Neural crest cell (in vitro differentiated cells): ENCODE data around the gene LRRC56. TPM values are rescaled to one million over a fixed set of nuclear protein-coding genes. Genes with fewer than 3 reads are reported as not detected.

Experiments used
- DNase-seq: peaks from one replicate; pipeline ENCODE4 v3.0.0; 2021; ENCODE audit warnings: low read depth, mixed read lengths, low spot score
- H3K27ac Mint-ChIP-seq: one replicate; pipeline ENCODE4 v1.8.0; 2021; ENCODE audit warnings: mild to moderate bottlenecking, mixed read lengths; ENCODE audit not compliant: unreplicated experiment
- H3K27me3 Mint-ChIP-seq: 2 replicates; pipeline ENCODE4 v1.8.0; 2021; ENCODE audit warnings: low read depth, mild to moderate bottlenecking, mixed read lengths
- H3K36me3 Mint-ChIP-seq: 2 replicates; pipeline ENCODE4 v1.8.0; 2021; ENCODE audit warnings: low read depth, mild to moderate bottlenecking, mixed read lengths
- H3K4me1 Mint-ChIP-seq: 2 replicates; pipeline ENCODE4 v1.8.0; 2021; ENCODE audit warnings: mixed read lengths
- H3K4me3 Mint-ChIP-seq: one replicate; pipeline ENCODE4 v1.8.0; 2021; ENCODE audit warnings: mild to moderate bottlenecking, mixed read lengths
- H3K9me3 Mint-ChIP-seq: 2 replicates; pipeline ENCODE4 v1.8.0; 2021; ENCODE audit warnings: mixed read lengths
- CTCF ChIP-seq: fragments of 200-600 bp; sonication (generic); conservative IDR thresholded peaks from 2 replicates; pipeline ENCODE4 v1.5.0; 2021; ENCODE audit warnings: antibody characterized with exemption, mild to moderate bottlenecking
- total RNA-seq: library from RNA; stranded (reverse); gene quantifications from 2 replicates; pipeline ENCODE4 v1.2.1, GENCODE V29; 2021

The LRRC56 gene
- total RNA-seq, 1 donor from 2014 or later = 2.1 TPM

- peaks cover 25% of the 10 kb centered on the region for H3K27me3 Mint-ChIP-seq
- peak overlapping the region; percentile 91 for H3K4me3 Mint-ChIP-seq
- no peak overlapping the region for H3K27ac Mint-ChIP-seq
- TF ChIP-seq CTCF = no peak
- no peak for DNase-seq
- H3K36me3 Mint-ChIP-seq = no peaks in the 10 kb centered on the region
- peaks cover 27% of the 10 kb centered on the region for H3K4me1 Mint-ChIP-seq
- no peaks in the 10 kb centered on the region for H3K9me3 Mint-ChIP-seq
Measured at GRCh38 chr11:578276-579035, 41.1 kb downstream of the LRRC56 start.

GRCh38 chr11:579830-580601, 42.7 kb downstream of the LRRC56 start:
- no peak overlapping the region for H3K27ac Mint-ChIP-seq
- peak overlapping the region; percentile 67 for H3K4me3 Mint-ChIP-seq
- H3K9me3 Mint-ChIP-seq = no peaks in the 10 kb centered on the region
- H3K36me3 Mint-ChIP-seq = no peaks in the 10 kb centered on the region
- H3K27me3 Mint-ChIP-seq = peaks cover 10% of the 10 kb centered on the region
- H3K4me1 Mint-ChIP-seq = peaks cover 24% of the 10 kb centered on the region
- DNase-seq = no peak
- TF ChIP-seq CTCF = no peak

GRCh38 chr11:581342-581741, 44.0 kb downstream of the LRRC56 start:
- DNase-seq = no peak
- Mint-ChIP-seq H3K27ac (no peak overlapping the region), H3K4me3 (peak overlapping the region; percentile 61), H3K27me3 (peaks cover 3% of the 10 kb centered on the region), H3K36me3 (no peaks in the 10 kb centered on the region), H3K9me3 (no peaks in the 10 kb centered on the region), H3K4me1 (peaks cover 22% of the 10 kb centered on the region)
- TF ChIP-seq CTCF = no peak

- Mint-ChIP-seq H3K9me3 (no peaks in the 10 kb centered on the region), H3K27me3 (peaks cover 3% of the 10 kb centered on the region), H3K4me1 (peaks cover 22% of the 10 kb centered on the region), H3K36me3 (no peaks in the 10 kb centered on the region), H3K27ac (no peak overlapping the region), H3K4me3 (no peak overlapping the region)
- no peak for TF ChIP-seq CTCF
- no peak for DNase-seq
Measured at GRCh38 chr11:581752-582151, 44.4 kb downstream of the LRRC56 start.

- Mint-ChIP-seq H3K27me3 (no peaks in the 10 kb centered on the region), H3K27ac (no peak overlapping the region), H3K4me1 (peaks cover 11% of the 10 kb centered on the region), H3K4me3 (peak overlapping the region; percentile 19), H3K36me3 (peaks cover 2% of the 10 kb centered on the region), H3K9me3 (no peaks in the 10 kb centered on the region)
- no peak for DNase-seq
- no peak for TF ChIP-seq CTCF
Measured at GRCh38 chr11:584287-584686, 47.0 kb downstream of the LRRC56 start.
